GM12892 (cell line): ENCODE data around the gene C22orf23.

Experiments used
- POLR2A ChIP-seq: IDR thresholded peaks from 2 replicates; pipeline ENCODE4 v1.6.1; 2011; ENCODE audit warnings: low read depth, low read length, control low read depth
- TAF1 ChIP-seq: IDR thresholded peaks from 2 replicates; pipeline ENCODE4 v1.6.1; 2011; ENCODE audit warnings: low read depth, mild to moderate bottlenecking, control low read depth, low read length, borderline replicate concordance

- TF ChIP-seq POLR2A (no peak), TAF1 (no peak)
Observed at GRCh38 chr22:37920126-37920525, 33.3 kb downstream of the C22orf23 start.
